SKM-1 treated with dmso at 0.1 percent for 144 hours (cell line): ENCODE results near the gene TRH.
A peak's percentile ranks its signal among the peaks of the same experiment; 100 is the strongest.

Experiments
- DNase-seq: peaks from one replicate; lab custom pipeline; 2025; ENCODE audit not compliant: unreplicated experiment; lab: John Stamatoyannopoulos, UW

Gene TRH

GRCh38 chr3:129974564-129974832 lies at the start of gene TRH:
TRH (plus strand) TSS chr3:129974720; CDS start chr3:129975817, 1,097 bp downstream.
- DNase-seq = no peak

- no peak for DNase-seq
These were observed 47.4 kb upstream of the TRH start for GRCh38 chr3:129927072-129927471.

- DNase-seq = no peak
These were observed 45.1 kb upstream of the TRH start for GRCh38 chr3:129929383-129929782.

- DNase-seq = no peak
These were observed 41.0 kb upstream of the TRH start for GRCh38 chr3:129933471-129933870.

- peak; percentile 28 for DNase-seq
These were observed 40.0 kb upstream of the TRH start for GRCh38 chr3:129934234-129935123.

GRCh38 chr3:129936757-129937156 lies 37.8 kb upstream of the TRH start:
- DNase-seq = no peak

GRCh38 chr3:129937717-129938116 lies 36.8 kb upstream of the TRH start:
- DNase-seq = no peak

- DNase-seq = no peak
These were observed 36.2 kb upstream of the TRH start for GRCh38 chr3:129938140-129938930.

- no peak for DNase-seq
These were observed 34.4 kb upstream of the TRH start for GRCh38 chr3:129940086-129940485.

GRCh38 chr3:129942296-129942695 lies 32.2 kb upstream of the TRH start:
- peak; percentile 66 for DNase-seq

GRCh38 chr3:129943020-129943419 lies 31.5 kb upstream of the TRH start:
- no peak for DNase-seq

GRCh38 chr3:129944709-129945108 lies 29.8 kb upstream of the TRH start:
- no peak for DNase-seq

GRCh38 chr3:129947538-129948240 lies 26.8 kb upstream of the TRH start:
- DNase-seq = no peak

- peak; percentile 82 for DNase-seq
These were observed 24.0 kb upstream of the TRH start for GRCh38 chr3:129950318-129951046.

- DNase-seq = no peak
These were observed 21.8 kb upstream of the TRH start for GRCh38 chr3:129952556-129953355.

- no peak for DNase-seq
These were observed 20.9 kb upstream of the TRH start for GRCh38 chr3:129953621-129954020.

GRCh38 chr3:129954514-129954913 lies 20.0 kb upstream of the TRH start:
- DNase-seq = peak; percentile 84

- DNase-seq = no peak
These were observed 17.6 kb upstream of the TRH start for GRCh38 chr3:129956936-129957335.

GRCh38 chr3:129958755-129959154 lies 15.8 kb upstream of the TRH start:
- DNase-seq = no peak

- DNase-seq = no peak
These were observed 13.4 kb upstream of the TRH start for GRCh38 chr3:129961141-129961541.
